Measurements from ENCODE around the gene MYH14.

DNA sequence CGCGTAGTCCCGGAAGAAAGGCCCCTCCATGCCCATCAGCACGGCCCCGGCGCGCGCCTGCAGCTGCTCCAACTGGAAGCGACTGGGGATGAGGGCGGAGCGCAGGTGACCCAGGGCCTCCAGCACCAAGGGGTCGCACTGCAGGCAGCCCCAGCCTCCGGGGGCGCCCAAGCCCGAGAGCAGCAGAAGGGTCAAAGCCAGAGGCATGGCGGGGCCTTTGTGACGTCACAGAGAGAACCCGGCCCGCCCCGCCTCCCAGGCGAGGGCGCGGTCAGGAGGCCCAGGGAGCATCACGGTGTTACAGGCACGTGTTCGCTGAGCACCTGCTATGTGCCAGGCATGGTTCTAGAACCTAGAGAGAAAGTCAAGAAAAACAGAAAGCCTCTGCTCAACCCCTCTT lies 40.4 kb upstream of the MYH14 start, which contains the start of gene IZUMO2:
- TF ChIP-seq YY1 (IDR thresholded peaks at IDR 0.05; ENCODE audit: insufficient read depth, insufficient read length) = no peak
- no peak for TF ChIP-seq SUZ12 (IDR thresholded peaks at IDR 0.05; ENCODE audit: extremely low read depth, insufficient read depth, insufficient read length)

Data from NT2/D1 (cell line).